ENCODE results near the gene ST8SIA6.

- TF ChIP-seq, protein P1, sequence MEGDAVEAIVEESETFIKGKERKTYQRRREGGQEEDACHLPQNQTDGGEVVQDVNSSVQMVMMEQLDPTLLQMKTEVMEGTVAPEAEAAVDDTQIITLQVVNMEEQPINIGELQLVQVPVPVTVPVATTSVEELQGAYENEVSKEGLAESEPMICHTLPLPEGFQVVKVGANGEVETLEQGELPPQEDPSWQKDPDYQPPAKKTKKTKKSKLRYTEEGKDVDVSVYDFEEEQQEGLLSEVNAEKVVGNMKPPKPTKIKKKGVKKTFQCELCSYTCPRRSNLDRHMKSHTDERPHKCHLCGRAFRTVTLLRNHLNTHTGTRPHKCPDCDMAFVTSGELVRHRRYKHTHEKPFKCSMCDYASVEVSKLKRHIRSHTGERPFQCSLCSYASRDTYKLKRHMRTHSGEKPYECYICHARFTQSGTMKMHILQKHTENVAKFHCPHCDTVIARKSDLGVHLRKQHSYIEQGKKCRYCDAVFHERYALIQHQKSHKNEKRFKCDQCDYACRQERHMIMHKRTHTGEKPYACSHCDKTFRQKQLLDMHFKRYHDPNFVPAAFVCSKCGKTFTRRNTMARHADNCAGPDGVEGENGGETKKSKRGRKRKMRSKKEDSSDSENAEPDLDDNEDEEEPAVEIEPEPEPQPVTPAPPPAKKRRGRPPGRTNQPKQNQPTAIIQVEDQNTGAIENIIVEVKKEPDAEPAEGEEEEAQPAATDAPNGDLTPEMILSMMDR (IDR thresholded peaks at IDR 0.05) = no peak
- no peak for TF ChIP-seq POLR2A (IDR thresholded peaks at IDR 0.05)
- TF ChIP-seq EP300 (IDR thresholded peaks at IDR 0.05) = no peak
These were observed 27.2 kb downstream of the ST8SIA6 start for GRCh38 chr10:17427201-17427600.

Measured in sigmoid colon (tissue), 4 donors.